ENCODE results near the gene GCA.

The GCA gene

GRCh38 chr2:162369551-162369950 lies 25.6 kb downstream of the GCA start:
- Histone ChIP-seq H3K27ac (ENCODE audit: low read depth, low read length, poor library complexity, severe bottlenecking) (no peak overlapping the region), H3K4me3 (ENCODE audit: low read depth, low read length, poor library complexity, severe bottlenecking) (no peak overlapping the region), H3K4me1 (ENCODE audit: insufficient read depth, low read length, severe bottlenecking) (no peaks in the 10 kb centered on the region), H3K9ac (ENCODE audit: low read length) (no peak overlapping the region), H3K79me2 (ENCODE audit: insufficient read depth, low read length) (no peaks in the 10 kb centered on the region), H3F3A (ENCODE audit: insufficient read depth, low read length) (no peaks in the 10 kb centered on the region), H3K9me3 (ENCODE audit: low read length) (no peaks in the 10 kb centered on the region), H4K20me1 (ENCODE audit: insufficient read depth, low read length) (no peaks in the 10 kb centered on the region), H3K9me2 (ENCODE audit: low read depth, low read length) (no peaks in the 10 kb centered on the region), H2AFZ (ENCODE audit: low read length) (no peak overlapping the region), H3K36me3 (ENCODE audit: insufficient read depth, low read length) (no peaks in the 10 kb centered on the region), H3K4me2 (ENCODE audit: low read length) (no peak overlapping the region), H3K27me3 (ENCODE audit: insufficient read depth, low read length) (no peaks in the 10 kb centered on the region)
- TF ChIP-seq EZH2 (IDR thresholded peaks at IDR 0.05; ENCODE audit: borderline replicate concordance, low read length) (no peak), CTCF (IDR thresholded peaks at IDR 0.05; ENCODE audit: low read length) (no peak)

- no peaks in the 10 kb centered on the region for H4K20me1 ChIP-seq (ENCODE audit: insufficient read depth, low read length)
- no peaks in the 10 kb centered on the region for H3K27me3 ChIP-seq (ENCODE audit: insufficient read depth, low read length)
- TF ChIP-seq CTCF (IDR thresholded peaks at IDR 0.05; ENCODE audit: low read length) (no peak), EZH2 (IDR thresholded peaks at IDR 0.05; ENCODE audit: borderline replicate concordance, low read length) (no peak)
- H3F3A ChIP-seq (ENCODE audit: insufficient read depth, low read length), result no peaks in the 10 kb centered on the region
- no peak overlapping the region for H3K9ac ChIP-seq (ENCODE audit: low read length)
- H3K79me2 ChIP-seq (ENCODE audit: insufficient read depth, low read length), result no peaks in the 10 kb centered on the region
- no peaks in the 10 kb centered on the region for H3K4me1 ChIP-seq (ENCODE audit: insufficient read depth, low read length, severe bottlenecking)
- no peak overlapping the region for H3K4me3 ChIP-seq (ENCODE audit: low read depth, low read length, poor library complexity, severe bottlenecking)
- H3K27ac ChIP-seq (ENCODE audit: low read depth, low read length, poor library complexity, severe bottlenecking), result no peak overlapping the region
- no peaks in the 10 kb centered on the region for H3K9me3 ChIP-seq (ENCODE audit: low read length)
- no peaks in the 10 kb centered on the region for H3K36me3 ChIP-seq (ENCODE audit: insufficient read depth, low read length)
- no peak overlapping the region for H2AFZ ChIP-seq (ENCODE audit: low read length)
- no peak overlapping the region for H3K4me2 ChIP-seq (ENCODE audit: low read length)
- no peaks in the 10 kb centered on the region for H3K9me2 ChIP-seq (ENCODE audit: low read depth, low read length)
Measured at GRCh38 chr2:162370931-162371330, 27.0 kb downstream of the GCA start.

- no peaks in the 10 kb centered on the region for H3K36me3 ChIP-seq (ENCODE audit: insufficient read depth, low read length)
- H3K4me1 ChIP-seq (ENCODE audit: insufficient read depth, low read length, severe bottlenecking), result no peaks in the 10 kb centered on the region
- H3K9me2 ChIP-seq (ENCODE audit: low read depth, low read length), result no peaks in the 10 kb centered on the region
- no peaks in the 10 kb centered on the region for H3K9me3 ChIP-seq (ENCODE audit: low read length)
- no peak overlapping the region for H3K9ac ChIP-seq (ENCODE audit: low read length)
- H3K27me3 ChIP-seq (ENCODE audit: insufficient read depth, low read length), result no peaks in the 10 kb centered on the region
- no peak overlapping the region for H3K27ac ChIP-seq (ENCODE audit: low read depth, low read length, poor library complexity, severe bottlenecking)
- H3K79me2 ChIP-seq (ENCODE audit: insufficient read depth, low read length), result no peaks in the 10 kb centered on the region
- TF ChIP-seq EZH2 (IDR thresholded peaks at IDR 0.05; ENCODE audit: borderline replicate concordance, low read length) (no peak), CTCF (IDR thresholded peaks at IDR 0.05; ENCODE audit: low read length) (no peak)
- no peak overlapping the region for H3K4me2 ChIP-seq (ENCODE audit: low read length)
- no peaks in the 10 kb centered on the region for H3F3A ChIP-seq (ENCODE audit: insufficient read depth, low read length)
- H2AFZ ChIP-seq (ENCODE audit: low read length), result no peak overlapping the region
- H4K20me1 ChIP-seq (ENCODE audit: insufficient read depth, low read length), result no peaks in the 10 kb centered on the region
- H3K4me3 ChIP-seq (ENCODE audit: low read depth, low read length, poor library complexity, severe bottlenecking), result no peak overlapping the region
Measured at GRCh38 chr2:162372818-162373217, 28.9 kb downstream of the GCA start.
